SU-DHL-6 (cell line): ENCODE results near the gene NTM.

Experiments
- H2AFZ ChIP-seq: fragments of 200-600 bp; sonication (generic); 2 replicates; pipeline ENCODE4 v1.6.1; 2014; ENCODE audit warnings: low read depth, mild to moderate bottlenecking, moderate library complexity, mixed read lengths, antibody characterized with exemption, low read length; ENCODE audit not compliant: severe bottlenecking
- H3F3A ChIP-seq: fragments of 200-600 bp; shearing (Covaris generic); 2 replicates; pipeline ENCODE4 v1.6.0; 2016; ENCODE audit warnings: antibody characterized with exemption, mild to moderate bottlenecking; ENCODE audit not compliant: insufficient read depth
- H3K27ac ChIP-seq: fragments of 200-600 bp; sonication (generic); 2 replicates; pipeline ENCODE4 v1.5.1; 2016; ENCODE audit warnings: low read depth, mild to moderate bottlenecking, low read length, moderate library complexity, mixed read lengths
- H3K27me3 ChIP-seq: fragments of 200-600 bp; sonication (generic), shearing (Covaris generic); 2 replicates; pipeline ENCODE4 v1.6.0; 2014; ENCODE audit warnings: mild to moderate bottlenecking, low read length
- H3K36me3 ChIP-seq: fragments of 200-600 bp; sonication (generic); 2 replicates; pipeline ENCODE4 v1.6.1; 2014; ENCODE audit warnings: mild to moderate bottlenecking, low read length, mixed read lengths
- H3K4me2 ChIP-seq: fragments of 300-600, 200-600 bp; shearing (Covaris generic), sonication (generic); 2 replicates; pipeline ENCODE4 v1.6.0; 2014; ENCODE audit warnings: low read length, low read depth, mild to moderate bottlenecking; ENCODE audit not compliant: poor library complexity, severe bottlenecking
- H3K4me3 ChIP-seq: fragments of 200-600 bp; sonication (generic); 2 replicates; pipeline ENCODE4 v1.5.1; 2014; ENCODE audit warnings: antibody characterized with exemption, low read length, mild to moderate bottlenecking, mixed read lengths; ENCODE audit not compliant: insufficient read depth, poor library complexity, severe bottlenecking
- H3K79me2 ChIP-seq: fragments of 200-600 bp; sonication (generic); 2 replicates; pipeline ENCODE4 v1.6.1; 2014; ENCODE audit warnings: mild to moderate bottlenecking, low read length, moderate library complexity; ENCODE audit not compliant: insufficient read depth
- H3K9ac ChIP-seq: fragments of 200-600 bp; sonication (generic); 2 replicates; pipeline ENCODE4 v1.7.0; 2014; ENCODE audit warnings: mild to moderate bottlenecking, low read length
- H3K9me2 ChIP-seq: fragments of 200-600 bp; sonication (generic); replicated peaks from 2 replicates; pipeline ENCODE4 v1.6.1; 2014; ENCODE audit warnings: low read length; ENCODE audit not compliant: insufficient read depth
- H3K9me3 ChIP-seq: fragments of 200-600 bp; sonication (generic); 2 replicates; pipeline ENCODE4 v1.6.1; 2014; ENCODE audit warnings: low read length, mixed read lengths; ENCODE audit not compliant: insufficient read depth
- H4K20me1 ChIP-seq: fragments of 200-600 bp; sonication (generic); 2 replicates; pipeline ENCODE4 v1.6.1; 2014; ENCODE audit warnings: low read depth, mild to moderate bottlenecking, antibody characterized with exemption, low read length, moderate library complexity, mixed read lengths
- CTCF ChIP-seq: fragments of 200-600 bp; sonication (generic); IDR thresholded peaks from one replicate; pipeline ENCODE4 v1.5.1; 2017; ENCODE audit warnings: antibody characterized with exemption, mild to moderate bottlenecking, low read length, moderate library complexity; ENCODE audit not compliant: insufficient read depth, poor library complexity, severe bottlenecking
- EZH2phosphoT487 ChIP-seq: fragments of 200-600 bp; sonication (generic), shearing (Covaris generic); conservative IDR thresholded peaks from 2 replicates; pipeline ENCODE4 v1.6.1; 2018; ENCODE audit warnings: mild to moderate bottlenecking, antibody characterized with exemption, low read length, moderate library complexity, mixed read lengths

Gene NTM

GRCh38 chr11:131506348-131506747, 135.9 kb downstream of the NTM start:
- no peaks in the 10 kb centered on the region for H4K20me1 ChIP-seq

GRCh38 chr11:131510662-131511061, 140.2 kb downstream of the NTM start:
- no peaks in the 10 kb centered on the region for H4K20me1 ChIP-seq
- no peak overlapping the region for H3K9ac ChIP-seq
- no peaks in the 10 kb centered on the region for H3K9me2 ChIP-seq
- no peak overlapping the region for H2AFZ ChIP-seq
- no peaks in the 10 kb centered on the region for H3K79me2 ChIP-seq
- H3K27me3 ChIP-seq, result no peaks in the 10 kb centered on the region
- H3K27ac ChIP-seq, result no peak overlapping the region
- H3K9me3 ChIP-seq, result no peaks in the 10 kb centered on the region
- TF ChIP-seq EZH2phosphoT487, result no peak
- no peak for TF ChIP-seq CTCF
- no peaks in the 10 kb centered on the region for H3K36me3 ChIP-seq
- H3K4me2 ChIP-seq, result no peak overlapping the region
- H3F3A ChIP-seq, result no peaks in the 10 kb centered on the region
- H3K4me3 ChIP-seq, result no peak overlapping the region

More at GRCh38 chr11:131506348-131506747, 135.9 kb downstream of the NTM start:
- Histone ChIP-seq H3K4me2 (no peak overlapping the region), H3F3A (no peaks in the 10 kb centered on the region), H3K9me2 (no peaks in the 10 kb centered on the region), H3K27me3 (no peaks in the 10 kb centered on the region), H3K36me3 (no peaks in the 10 kb centered on the region), H2AFZ (no peak overlapping the region), H3K4me3 (no peak overlapping the region), H3K9ac (no peak overlapping the region), H3K27ac (no peak overlapping the region), H3K79me2 (no peaks in the 10 kb centered on the region), H3K9me3 (no peaks in the 10 kb centered on the region)
- TF ChIP-seq EZH2phosphoT487 (no peak), CTCF (no peak)

GRCh38 chr11:131511794-131512193, 141.4 kb downstream of the NTM start:
- no peaks in the 10 kb centered on the region for H3K36me3 ChIP-seq
- H3K27me3 ChIP-seq, result no peaks in the 10 kb centered on the region
- H3K79me2 ChIP-seq, result no peaks in the 10 kb centered on the region
- no peaks in the 10 kb centered on the region for H4K20me1 ChIP-seq
- H3K27ac ChIP-seq, result no peak overlapping the region
- no peak overlapping the region for H2AFZ ChIP-seq
- no peak overlapping the region for H3K9ac ChIP-seq
- no peaks in the 10 kb centered on the region for H3K9me3 ChIP-seq
- no peak overlapping the region for H3K4me2 ChIP-seq
- no peaks in the 10 kb centered on the region for H3F3A ChIP-seq
- TF ChIP-seq EZH2phosphoT487 (no peak), CTCF (peak; percentile 17)
- no peaks in the 10 kb centered on the region for H3K9me2 ChIP-seq
- no peak overlapping the region for H3K4me3 ChIP-seq
